IPS DF 6.9 (cell line): Measurements from ENCODE around the gene ADAM30.

Source experiments
- DNase-seq: peaks from one replicate; pipeline ENCODE4 v3.0.0-alpha.2; 2013; ENCODE audit warnings: low read depth, low spot score
- H3K27ac ChIP-seq: one replicate; pipeline ENCODE4 v1.5.1; 2013; ENCODE audit warnings: low read length, control low read depth
- H3K27me3 ChIP-seq: 2 replicates; pipeline ENCODE4 v1.6.1; 2013; ENCODE audit warnings: mild to moderate bottlenecking, low read length; ENCODE audit not compliant: control insufficient read depth, insufficient read depth
- H3K36me3 ChIP-seq: 2 replicates; pipeline ENCODE4 v1.6.1; 2013; ENCODE audit warnings: low read length; ENCODE audit not compliant: control insufficient read depth, insufficient read depth
- H3K4me1 ChIP-seq: 2 replicates; pipeline ENCODE4 v1.6.1; 2013; ENCODE audit warnings: low read length; ENCODE audit not compliant: control insufficient read depth, insufficient read depth
- H3K4me3 ChIP-seq: 2 replicates; pipeline ENCODE4 v1.5.1; 2013; ENCODE audit warnings: mild to moderate bottlenecking, low read length
- H3K9me3 ChIP-seq: 2 replicates; pipeline ENCODE4 v1.6.1; 2013; ENCODE audit warnings: low read length, inconsistent platforms; ENCODE audit not compliant: control insufficient read depth, insufficient read depth
- WGBS: extraction: QIAGEN DNeasy Blood & Tissue Kit; methylation state at CpG from one replicate; pipeline ENCODE4 v1.1.7; 2013; ENCODE audit warnings: mixed read lengths, missing lambda C conversion rate; ENCODE audit not compliant: insufficient read length, insufficient coverage; 5-methylcytosine and 5-hydroxymethylcytosine counted together

The ADAM30 gene

GRCh38 chr1:119893238-119893791 is 3.0 kb downstream of the ADAM30 start:
- WGBS, result no CpG with 5 or more reads among the region's 6 CpGs
- no peak overlapping the region for H3K27ac ChIP-seq
- no peaks in the 10 kb centered on the region for H3K36me3 ChIP-seq
- no peak overlapping the region for H3K4me3 ChIP-seq
- no peak for DNase-seq
- no peaks in the 10 kb centered on the region for H3K9me3 ChIP-seq
- no peaks in the 10 kb centered on the region for H3K27me3 ChIP-seq
- H3K4me1 ChIP-seq, result no peaks in the 10 kb centered on the region

- no CpG with 5 or more reads among the region's 1 CpG for WGBS
- no peaks in the 10 kb centered on the region for H3K27me3 ChIP-seq
- no peaks in the 10 kb centered on the region for H3K9me3 ChIP-seq
- DNase-seq, result no peak
- no peaks in the 10 kb centered on the region for H3K4me1 ChIP-seq
- H3K36me3 ChIP-seq, result no peaks in the 10 kb centered on the region
- no peak overlapping the region for H3K4me3 ChIP-seq
- no peak overlapping the region for H3K27ac ChIP-seq
Measured at GRCh38 chr1:119891386-119891785, 4.9 kb downstream of the ADAM30 start.

GRCh38 chr1:119888476-119888875 is 7.8 kb downstream of the ADAM30 start:
- Histone ChIP-seq H3K4me1 (no peaks in the 10 kb centered on the region), H3K9me3 (no peaks in the 10 kb centered on the region), H3K36me3 (no peaks in the 10 kb centered on the region), H3K4me3 (no peak overlapping the region), H3K27ac (no peak overlapping the region), H3K27me3 (no peaks in the 10 kb centered on the region)
- no peak for DNase-seq

GRCh38 chr1:119887427-119887826 is 8.9 kb downstream of the ADAM30 start:
- no peak overlapping the region for H3K27ac ChIP-seq
- H3K4me1 ChIP-seq, result no peaks in the 10 kb centered on the region
- no peak for DNase-seq
- no peaks in the 10 kb centered on the region for H3K36me3 ChIP-seq
- no peaks in the 10 kb centered on the region for H3K9me3 ChIP-seq
- no peak overlapping the region for H3K4me3 ChIP-seq
- no peaks in the 10 kb centered on the region for H3K27me3 ChIP-seq

GRCh38 chr1:119885903-119886783 is 10.2 kb downstream of the ADAM30 start:
- H3K27ac ChIP-seq, result no peak overlapping the region
- H3K4me3 ChIP-seq, result no peak overlapping the region
- WGBS, result no CpG with 5 or more reads among the region's 11 CpGs
- no peaks in the 10 kb centered on the region for H3K9me3 ChIP-seq
- peak; percentile 37 for DNase-seq
- no peaks in the 10 kb centered on the region for H3K36me3 ChIP-seq
- H3K27me3 ChIP-seq, result no peaks in the 10 kb centered on the region
- no peaks in the 10 kb centered on the region for H3K4me1 ChIP-seq

- H3K4me3 ChIP-seq, result no peak overlapping the region
- no peaks in the 10 kb centered on the region for H3K4me1 ChIP-seq
- no peaks in the 10 kb centered on the region for H3K36me3 ChIP-seq
- no peak for DNase-seq
- no peaks in the 10 kb centered on the region for H3K9me3 ChIP-seq
- WGBS, result no CpG with 5 or more reads among the region's 2 CpGs
- H3K27me3 ChIP-seq, result no peaks in the 10 kb centered on the region
- no peak overlapping the region for H3K27ac ChIP-seq
Measured at GRCh38 chr1:119884711-119885110, 11.6 kb downstream of the ADAM30 start.

- Histone ChIP-seq H3K4me1 (no peaks in the 10 kb centered on the region), H3K36me3 (no peaks in the 10 kb centered on the region), H3K27me3 (no peaks in the 10 kb centered on the region), H3K27ac (no peak overlapping the region), H3K4me3 (no peak overlapping the region), H3K9me3 (no peaks in the 10 kb centered on the region)
- no CpG with 5 or more reads among the region's 3 CpGs for WGBS
- DNase-seq, result no peak
Measured at GRCh38 chr1:119883826-119884225, 12.5 kb downstream of the ADAM30 start.

GRCh38 chr1:119882132-119883049 is 13.9 kb downstream of the ADAM30 start:
- no peaks in the 10 kb centered on the region for H3K9me3 ChIP-seq
- H3K36me3 ChIP-seq, result no peaks in the 10 kb centered on the region
- WGBS, result no CpG with 5 or more reads among the region's 5 CpGs
- DNase-seq, result no peak
- H3K4me1 ChIP-seq, result no peaks in the 10 kb centered on the region
- no peaks in the 10 kb centered on the region for H3K27me3 ChIP-seq
- no peak overlapping the region for H3K27ac ChIP-seq
- no peak overlapping the region for H3K4me3 ChIP-seq

GRCh38 chr1:119879510-119880434 is 16.5 kb downstream of the ADAM30 start:
- Histone ChIP-seq H3K9me3 (no peaks in the 10 kb centered on the region), H3K27me3 (no peaks in the 10 kb centered on the region), H3K36me3 (no peaks in the 10 kb centered on the region), H3K4me3 (no peak overlapping the region), H3K27ac (no peak overlapping the region), H3K4me1 (no peaks in the 10 kb centered on the region)
- no CpG with 5 or more reads among the region's 12 CpGs for WGBS
- no peak for DNase-seq

GRCh38 chr1:119878171-119878570 is 18.1 kb downstream of the ADAM30 start:
- no peak for DNase-seq
- Histone ChIP-seq H3K36me3 (no peaks in the 10 kb centered on the region), H3K27me3 (no peaks in the 10 kb centered on the region), H3K4me1 (no peaks in the 10 kb centered on the region), H3K9me3 (no peaks in the 10 kb centered on the region), H3K27ac (no peak overlapping the region), H3K4me3 (no peak overlapping the region)
